H1 (cell line): Measurements from ENCODE around the gene MYOG. TPM values are rescaled to one million over a fixed set of nuclear protein-coding genes. Genes with fewer than 3 reads are reported as not detected.

ENCODE experiments used
- CTCF ChIA-PET: fragments of 300-600 bp; sonication (Branson Sonifier 250); formaldehyde crosslinking; loops from one replicate; lab custom pipeline; 2021; ENCODE audit not compliant: partially characterized antibody; lab: Charles Lee
- POLR2A ChIA-PET: fragments of 300-600 bp; sonication (Branson Sonifier 250); formaldehyde crosslinking; loops from one replicate; lab custom pipeline; 2021; ENCODE audit warnings: inconsistent platforms; ENCODE audit not compliant: partially characterized antibody; lab: Charles Lee
- DNase-seq, 2 experiments: peaks; one replicate each; pipeline versions ENCODE4 v3.0.0 to v3.0.0-alpha.2; 2010 to 2022; ENCODE audit warnings: low spot score in 2 of 2, low read depth in 1 of 2, mixed read lengths in 1 of 2
- FAIRE-seq: peaks from 2 replicates; lab custom pipeline; 2011; peaks lifted over from hg19 to GRCh38; lab: Jason Lieb, UNC
- H2AFZ ChIP-seq: 2 replicates; pipeline ENCODE4 v1.8.1; 2012; ENCODE audit warnings: low read length, inconsistent platforms
- H2AK5ac ChIP-seq: 2 replicates; pipeline ENCODE4 v1.6.1; 2013; ENCODE audit warnings: low read depth, low read length
- H2BK120ac ChIP-seq: replicated peaks from 2 replicates; pipeline ENCODE3; 2013; ENCODE audit warnings: low read depth, low read length, inconsistent platforms
- H2BK12ac ChIP-seq: 2 replicates; pipeline ENCODE4 v1.6.1; 2013; ENCODE audit warnings: low read depth, low read length
- H2BK15ac ChIP-seq: 2 replicates; pipeline ENCODE4 v1.6.1; 2013; ENCODE audit warnings: low read length
- H2BK20ac ChIP-seq: 2 replicates; pipeline ENCODE4 v1.6.1; 2013; ENCODE audit warnings: low read length
- H2BK5ac ChIP-seq: 2 replicates; pipeline ENCODE4 v1.6.1; 2013; ENCODE audit warnings: low read depth, low read length
- H3K14ac ChIP-seq: 2 replicates; pipeline ENCODE4 v1.6.1; 2013; ENCODE audit warnings: inconsistent platforms; ENCODE audit not compliant: insufficient read length
- H3K18ac ChIP-seq: 2 replicates; pipeline ENCODE4 v1.6.1; 2013; ENCODE audit warnings: low read length; ENCODE audit errors: extremely low read depth
- H3K23ac ChIP-seq: 2 replicates; pipeline ENCODE4 v1.6.1; 2013; ENCODE audit warnings: inconsistent platforms; ENCODE audit not compliant: insufficient read length
- H3K23me2 ChIP-seq: 2 replicates; pipeline ENCODE4 v1.6.1; 2013; ENCODE audit warnings: low read depth, low read length
- H3K27ac ChIP-seq: 2 replicates; pipeline ENCODE4 v1.6.1; 2011; ENCODE audit warnings: low read depth, low read length, inconsistent platforms
- H3K27me3 ChIP-seq, 4 experiments: replicated peaks in 1 of 4; 1 replicate in 1 of 4; 2 replicates in 3 of 4; pipeline versions ENCODE4 v1.6.1 to v1.8.1; 2011 to 2013; ENCODE audit warnings: low read length in 3 of 4, mild to moderate bottlenecking in 3 of 4, inconsistent platforms in 2 of 4, mixed read lengths in 2 of 4, moderate library complexity in 1 of 4; ENCODE audit not compliant: control insufficient read depth in 3 of 4, insufficient read depth in 3 of 4; ENCODE audit errors: extremely low read depth in 1 of 4
- H3K36me3 ChIP-seq, 4 experiments: 2 replicates each; pipeline versions ENCODE4 v1.6.1 to v1.8.1; 2011 to 2013; ENCODE audit warnings: mild to moderate bottlenecking in 4 of 4, low read length in 3 of 4, moderate library complexity in 2 of 4, control low read depth in 1 of 4, inconsistent platforms in 1 of 4; ENCODE audit not compliant: insufficient read depth in 4 of 4, control insufficient read depth in 2 of 4
- H3K4ac ChIP-seq: replicated peaks from 2 replicates; pipeline ENCODE3; 2013; ENCODE audit warnings: low read length, low read depth, mixed read lengths, inconsistent platforms; ENCODE audit not compliant: insufficient read length
- H3K4me1 ChIP-seq, 4 experiments: replicated peaks in 1 of 4; 1 replicate in 1 of 4; 2 replicates in 3 of 4; pipeline versions ENCODE4 v1.6.1 to v1.8.1; 2011 to 2013; ENCODE audit warnings: low read length in 3 of 4, inconsistent platforms in 2 of 4, mixed read lengths in 1 of 4; ENCODE audit not compliant: insufficient read depth in 4 of 4, control insufficient read depth in 3 of 4
- H3K4me2 ChIP-seq, 2 experiments: 2 replicates each; pipeline versions ENCODE4 v1.6.1 to v1.8.1; 2011 to 2013; ENCODE audit warnings: low read depth in 2 of 2, low read length in 2 of 2, control low read depth in 1 of 2, inconsistent platforms in 1 of 2, mild to moderate bottlenecking in 1 of 2; ENCODE audit not compliant: insufficient read depth in 1 of 2
- H3K4me3 ChIP-seq, 4 experiments: fragments of 200-600, 300-600 bp in 1 of 4; sonication (generic), shearing (Covaris generic), sonication (Bioruptor Twin) in 1 of 4; 2 replicates each; pipeline versions ENCODE4 v1.5.1 to v1.8.1; 2011 to 2016; ENCODE audit warnings: low read length in 4 of 4, low read depth in 3 of 4, control low read depth in 2 of 4, inconsistent platforms in 2 of 4, mild to moderate bottlenecking in 2 of 4, mixed read lengths in 1 of 4, moderate library complexity in 1 of 4; ENCODE audit not compliant: insufficient read depth in 2 of 4; ENCODE audit errors: extremely low read depth in 1 of 4
- H3K56ac ChIP-seq: replicated peaks from 2 replicates; pipeline ENCODE3; 2013; ENCODE audit warnings: low read depth, mild to moderate bottlenecking, mixed read lengths, low read length, inconsistent platforms; ENCODE audit not compliant: insufficient read length
- H3K79me1 ChIP-seq: 2 replicates; pipeline ENCODE4 v1.6.1; 2013; ENCODE audit warnings: low read depth, low read length, control low read depth
- H3K79me2 ChIP-seq, 2 experiments: 2 replicates each; pipeline versions ENCODE4 v1.6.1 to v1.8.1; 2012 to 2013; ENCODE audit warnings: low read length in 2 of 2, mild to moderate bottlenecking in 2 of 2, inconsistent platforms in 1 of 2; ENCODE audit not compliant: insufficient read depth in 2 of 2, control insufficient read depth in 1 of 2
- H3K9ac ChIP-seq, 4 experiments: replicated peaks in 1 of 4; 1 replicate in 1 of 4; 2 replicates in 3 of 4; pipeline versions ENCODE4 v1.6.1 to v1.8.1; 2011 to 2013; ENCODE audit warnings: low read depth in 3 of 4, low read length in 3 of 4, control low read depth in 2 of 4, mild to moderate bottlenecking in 2 of 4, moderate library complexity in 2 of 4, inconsistent platforms in 1 of 4; ENCODE audit errors: extremely low read depth in 1 of 4
- H3K9me3 ChIP-seq, 2 experiments: 2 replicates each; pipeline versions ENCODE4 v1.6.1 to v1.8.1; 2012 to 2013; ENCODE audit warnings: mild to moderate bottlenecking in 2 of 2, moderate library complexity in 2 of 2, control low read depth in 1 of 2, inconsistent platforms in 1 of 2, low read depth in 1 of 2, low read length in 1 of 2, mixed read lengths in 1 of 2; ENCODE audit not compliant: insufficient read depth in 2 of 2
- H4K20me1 ChIP-seq, 2 experiments: replicated peaks in 1 of 2; 2 replicates each; pipeline versions ENCODE3 to v1.8.1; 2011 to 2013; ENCODE audit warnings: inconsistent platforms in 2 of 2, low read length in 2 of 2, mild to moderate bottlenecking in 1 of 2; ENCODE audit not compliant: insufficient read depth in 2 of 2, control insufficient read depth in 1 of 2
- H4K5ac ChIP-seq: 2 replicates; pipeline ENCODE4 v1.6.1; 2013; ENCODE audit warnings: low read length, low read depth, mixed read lengths, inconsistent platforms; ENCODE audit not compliant: insufficient read length
- H4K8ac ChIP-seq: 2 replicates; pipeline ENCODE4 v1.8.0; 2013; ENCODE audit warnings: mild to moderate bottlenecking, moderate library complexity, low read length, inconsistent platforms; ENCODE audit not compliant: insufficient read depth; ENCODE audit errors: extremely low read depth
- H4K91ac ChIP-seq: replicated peaks from 2 replicates; pipeline ENCODE3; 2013; ENCODE audit warnings: low read length, mixed read lengths, inconsistent platforms; ENCODE audit not compliant: insufficient read length
- polyA plus RNA-seq, 7 experiments: library from polyadenylated mRNA; depleted of rRNA in 3 of 7; stranded (reverse) in 5 of 7; unstranded in 2 of 7; fragments of >200 nt in 5 of 7; fragments of 200-250 nt in 2 of 7; gene quantifications; 1 replicate in 5 of 7; 2 replicates in 1 of 7; 4 replicates in 1 of 7; pipeline versions ENCODE4 v1.2.1 to v1.2.3, GENCODE V29; 2011 to 2013; ENCODE audit warnings: missing spikeins in 2 of 7, mixed read lengths in 2 of 7
- total RNA-seq: library from RNA; stranded (reverse); fragmentation: NEBNext Ultra II Directional; extraction: Animal tissue kit (Norgen Biotek cat#: 25700); gene quantifications from 2 replicates; pipeline ENCODE4 v1.2.1, GENCODE V29; 2021
- TF ChIP-seq, protein P1 (sequence below): fragments of 300-600 bp; sonication (generic); IDR thresholded peaks from 2 replicates; pipeline ENCODE4 v1.7.1; 2012; ENCODE audit warnings: low read length, moderate library complexity, mild to moderate bottlenecking, inconsistent platforms; ENCODE audit not compliant: insufficient replicate concordance

Gene MYOG
- total and polyA plus RNA-seq, 2 of the 8 experiments (the other 6 are each of a cell fraction or from before 2014, with no cell fraction given): not detected

DNA sequence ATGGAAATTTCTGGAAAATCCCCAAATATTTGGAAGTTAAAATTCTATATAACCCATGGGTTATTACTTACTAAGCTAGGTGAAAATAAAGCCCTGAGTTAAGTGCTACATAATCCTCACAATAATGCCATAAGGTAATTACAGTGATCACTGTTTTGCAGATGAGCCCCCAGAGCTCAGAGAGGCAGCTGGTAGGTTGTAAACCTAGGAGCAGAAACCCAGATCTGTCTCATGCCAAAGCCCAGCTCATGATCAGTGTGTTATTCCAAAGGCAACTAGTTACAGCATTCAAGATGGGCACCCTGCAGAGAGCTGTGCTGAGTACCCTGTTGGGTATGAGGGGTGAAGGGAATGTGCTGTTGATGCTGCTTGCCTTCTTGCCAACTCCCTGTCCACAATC is 10.8 kb upstream of the MYOG start:
- no peak overlapping the region for H3K23ac ChIP-seq
- H3K27ac ChIP-seq: no peak overlapping the region
- H2AK5ac ChIP-seq: no peak overlapping the region
- H3K4ac ChIP-seq: no peak overlapping the region
- no peak overlapping the region for H2BK120ac ChIP-seq
- no peak for DNase-seq
- no peaks in the 10 kb centered on the region for H3K79me2 ChIP-seq
- no peak overlapping the region for H3K4me3 ChIP-seq
- H2BK15ac ChIP-seq: no peak overlapping the region
- H3K4me1 ChIP-seq: no peaks in the 10 kb centered on the region
- H3K79me1 ChIP-seq: no peaks in the 10 kb centered on the region
- H3K18ac ChIP-seq: no peak overlapping the region
- H4K91ac ChIP-seq: no peak overlapping the region
- H3K27me3 ChIP-seq: peaks cover 0 to 4% (median 0%) of the 10 kb centered on the region in 4 experiments; a peak in 1 of 7 replicates
- no peak overlapping the region for H2BK12ac ChIP-seq
- POLR2A ChIA-PET: interaction anchor here (0.6 kb wide), 1 partner anchor 74 kb away, joined by 3 read pairs; no protein-coding TSS in a partner anchor
- no peaks in the 10 kb centered on the region for H3K23me2 ChIP-seq
- no peak overlapping the region for H3K4me2 ChIP-seq
- H2BK5ac ChIP-seq: no peak overlapping the region
- FAIRE-seq: no peak
- H3K9ac ChIP-seq: no peak overlapping the region
- H4K20me1 ChIP-seq: no peaks in the 10 kb centered on the region
- no peak overlapping the region for H4K5ac ChIP-seq
- CTCF ChIA-PET: interaction anchor here (1.4 to 8.3 kb wide), 7 partner anchors 11 to 120 kb away, joined by 4 to 89 read pairs (median 14); partner anchors contain the start of genes MYBPH and MYOG
- H4K8ac ChIP-seq: no peak overlapping the region
- H3K9me3 ChIP-seq: peaks cover 3 to 16% of the 10 kb centered on the region in 2 experiments; a peak in 2 of 4 replicates
- no peaks in the 10 kb centered on the region for H3K36me3 ChIP-seq
- H3K14ac ChIP-seq: no peak overlapping the region
- H2BK20ac ChIP-seq: no peak overlapping the region
- no peak overlapping the region for H3K56ac ChIP-seq
- H2AFZ ChIP-seq: no peak overlapping the region
- TF ChIP-seq, protein P1, sequence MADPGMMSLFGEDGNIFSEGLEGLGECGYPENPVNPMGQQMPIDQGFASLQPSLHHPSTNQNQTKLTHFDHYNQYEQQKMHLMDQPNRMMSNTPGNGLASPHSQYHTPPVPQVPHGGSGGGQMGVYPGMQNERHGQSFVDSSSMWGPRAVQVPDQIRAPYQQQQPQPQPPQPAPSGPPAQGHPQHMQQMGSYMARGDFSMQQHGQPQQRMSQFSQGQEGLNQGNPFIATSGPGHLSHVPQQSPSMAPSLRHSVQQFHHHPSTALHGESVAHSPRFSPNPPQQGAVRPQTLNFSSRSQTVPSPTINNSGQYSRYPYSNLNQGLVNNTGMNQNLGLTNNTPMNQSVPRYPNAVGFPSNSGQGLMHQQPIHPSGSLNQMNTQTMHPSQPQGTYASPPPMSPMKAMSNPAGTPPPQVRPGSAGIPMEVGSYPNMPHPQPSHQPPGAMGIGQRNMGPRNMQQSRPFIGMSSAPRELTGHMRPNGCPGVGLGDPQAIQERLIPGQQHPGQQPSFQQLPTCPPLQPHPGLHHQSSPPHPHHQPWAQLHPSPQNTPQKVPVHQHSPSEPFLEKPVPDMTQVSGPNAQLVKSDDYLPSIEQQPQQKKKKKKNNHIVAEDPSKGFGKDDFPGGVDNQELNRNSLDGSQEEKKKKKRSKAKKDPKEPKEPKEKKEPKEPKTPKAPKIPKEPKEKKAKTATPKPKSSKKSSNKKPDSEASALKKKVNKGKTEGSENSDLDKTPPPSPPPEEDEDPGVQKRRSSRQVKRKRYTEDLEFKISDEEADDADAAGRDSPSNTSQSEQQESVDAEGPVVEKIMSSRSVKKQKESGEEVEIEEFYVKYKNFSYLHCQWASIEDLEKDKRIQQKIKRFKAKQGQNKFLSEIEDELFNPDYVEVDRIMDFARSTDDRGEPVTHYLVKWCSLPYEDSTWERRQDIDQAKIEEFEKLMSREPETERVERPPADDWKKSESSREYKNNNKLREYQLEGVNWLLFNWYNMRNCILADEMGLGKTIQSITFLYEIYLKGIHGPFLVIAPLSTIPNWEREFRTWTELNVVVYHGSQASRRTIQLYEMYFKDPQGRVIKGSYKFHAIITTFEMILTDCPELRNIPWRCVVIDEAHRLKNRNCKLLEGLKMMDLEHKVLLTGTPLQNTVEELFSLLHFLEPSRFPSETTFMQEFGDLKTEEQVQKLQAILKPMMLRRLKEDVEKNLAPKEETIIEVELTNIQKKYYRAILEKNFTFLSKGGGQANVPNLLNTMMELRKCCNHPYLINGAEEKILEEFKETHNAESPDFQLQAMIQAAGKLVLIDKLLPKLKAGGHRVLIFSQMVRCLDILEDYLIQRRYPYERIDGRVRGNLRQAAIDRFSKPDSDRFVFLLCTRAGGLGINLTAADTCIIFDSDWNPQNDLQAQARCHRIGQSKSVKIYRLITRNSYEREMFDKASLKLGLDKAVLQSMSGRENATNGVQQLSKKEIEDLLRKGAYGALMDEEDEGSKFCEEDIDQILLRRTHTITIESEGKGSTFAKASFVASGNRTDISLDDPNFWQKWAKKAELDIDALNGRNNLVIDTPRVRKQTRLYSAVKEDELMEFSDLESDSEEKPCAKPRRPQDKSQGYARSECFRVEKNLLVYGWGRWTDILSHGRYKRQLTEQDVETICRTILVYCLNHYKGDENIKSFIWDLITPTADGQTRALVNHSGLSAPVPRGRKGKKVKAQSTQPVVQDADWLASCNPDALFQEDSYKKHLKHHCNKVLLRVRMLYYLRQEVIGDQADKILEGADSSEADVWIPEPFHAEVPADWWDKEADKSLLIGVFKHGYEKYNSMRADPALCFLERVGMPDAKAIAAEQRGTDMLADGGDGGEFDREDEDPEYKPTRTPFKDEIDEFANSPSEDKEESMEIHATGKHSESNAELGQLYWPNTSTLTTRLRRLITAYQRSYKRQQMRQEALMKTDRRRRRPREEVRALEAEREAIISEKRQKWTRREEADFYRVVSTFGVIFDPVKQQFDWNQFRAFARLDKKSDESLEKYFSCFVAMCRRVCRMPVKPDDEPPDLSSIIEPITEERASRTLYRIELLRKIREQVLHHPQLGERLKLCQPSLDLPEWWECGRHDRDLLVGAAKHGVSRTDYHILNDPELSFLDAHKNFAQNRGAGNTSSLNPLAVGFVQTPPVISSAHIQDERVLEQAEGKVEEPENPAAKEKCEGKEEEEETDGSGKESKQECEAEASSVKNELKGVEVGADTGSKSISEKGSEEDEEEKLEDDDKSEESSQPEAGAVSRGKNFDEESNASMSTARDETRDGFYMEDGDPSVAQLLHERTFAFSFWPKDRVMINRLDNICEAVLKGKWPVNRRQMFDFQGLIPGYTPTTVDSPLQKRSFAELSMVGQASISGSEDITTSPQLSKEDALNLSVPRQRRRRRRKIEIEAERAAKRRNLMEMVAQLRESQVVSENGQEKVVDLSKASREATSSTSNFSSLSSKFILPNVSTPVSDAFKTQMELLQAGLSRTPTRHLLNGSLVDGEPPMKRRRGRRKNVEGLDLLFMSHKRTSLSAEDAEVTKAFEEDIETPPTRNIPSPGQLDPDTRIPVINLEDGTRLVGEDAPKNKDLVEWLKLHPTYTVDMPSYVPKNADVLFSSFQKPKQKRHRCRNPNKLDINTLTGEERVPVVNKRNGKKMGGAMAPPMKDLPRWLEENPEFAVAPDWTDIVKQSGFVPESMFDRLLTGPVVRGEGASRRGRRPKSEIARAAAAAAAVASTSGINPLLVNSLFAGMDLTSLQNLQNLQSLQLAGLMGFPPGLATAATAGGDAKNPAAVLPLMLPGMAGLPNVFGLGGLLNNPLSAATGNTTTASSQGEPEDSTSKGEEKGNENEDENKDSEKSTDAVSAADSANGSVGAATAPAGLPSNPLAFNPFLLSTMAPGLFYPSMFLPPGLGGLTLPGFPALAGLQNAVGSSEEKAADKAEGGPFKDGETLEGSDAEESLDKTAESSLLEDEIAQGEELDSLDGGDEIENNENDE: no peak
